Measurements from ENCODE around the gene ACOT13. TPM values are rescaled to one million over a fixed set of nuclear protein-coding genes. Genes with fewer than 3 reads are reported as not detected.
"Not testable (repeated sequence)": the region's sequence is repeated elsewhere in the genome, so short reads cannot be mapped to it uniquely, and the experiment has no call there.

ACOT13 gene
- polyA plus RNA-seq, 2 of the 4 experiments (the other 2 are of a cell fraction) = 22.9 to 87.7 TPM

DNA sequence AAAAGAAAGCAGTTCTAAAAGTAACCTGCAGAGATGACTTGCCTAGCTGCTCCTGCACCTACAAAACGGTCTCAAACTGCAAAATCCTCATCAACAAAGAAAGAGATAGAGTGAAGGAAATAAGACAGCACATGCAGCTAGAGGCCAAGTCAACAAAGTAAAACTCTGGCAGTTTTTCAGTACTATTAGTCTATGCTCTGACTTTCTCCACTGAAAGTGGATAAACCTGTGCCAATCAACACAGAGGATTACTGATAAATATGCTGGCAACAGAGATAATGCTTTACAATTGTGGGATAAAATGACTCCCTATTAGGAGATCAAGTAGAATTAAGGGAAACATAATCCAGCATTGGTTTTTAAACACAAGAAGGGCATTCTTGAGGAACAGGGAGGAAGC, 34.3 kb upstream of the ACOT13 start:
- no peak for ATAC-seq
- Histone ChIP-seq H3K4me2 (no peak overlapping the region), H3K4me3 (no peak overlapping the region), H3K4me1 (no peaks in the 10 kb centered on the region), H3K27ac (no peak overlapping the region), H3K9me3 (peaks cover 5% of the 10 kb centered on the region; the same call in 2 of the 3 replicates)
- DNase-seq (ENCODE audit: low read depth in 1 of 2, low spot score in 1 of 2) = no peak
- TF ChIP-seq ZNF302 (CRISPR knock-in tag; IDR thresholded peaks at IDR 0.05) = no peak
- TF ChIP-seq CBX2 (IDR thresholded peaks at IDR 0.05; ENCODE audit: borderline replicate concordance, low read depth) = no peak
- no peak for TF ChIP-seq JUNB (IDR thresholded peaks at IDR 0.05)
- TF ChIP-seq HOXB5 (CRISPR knock-in tag; IDR thresholded peaks at IDR 0.05) = no peak
- no peak for TF ChIP-seq MYC (IDR thresholded peaks at IDR 0.05; ENCODE audit: borderline replicate concordance, low read length)
- no peak for TF ChIP-seq RFX5 (IDR thresholded peaks at IDR 0.05)
- WGBS (ENCODE audit: missing lambda C conversion rate) = 64% methylated on average over 1 of the region's 1 CpG
- FAIRE-seq = no peak
- POLR2A ChIA-PET = no interaction called here
- CTCF ChIA-PET = no interaction called here

DNA sequence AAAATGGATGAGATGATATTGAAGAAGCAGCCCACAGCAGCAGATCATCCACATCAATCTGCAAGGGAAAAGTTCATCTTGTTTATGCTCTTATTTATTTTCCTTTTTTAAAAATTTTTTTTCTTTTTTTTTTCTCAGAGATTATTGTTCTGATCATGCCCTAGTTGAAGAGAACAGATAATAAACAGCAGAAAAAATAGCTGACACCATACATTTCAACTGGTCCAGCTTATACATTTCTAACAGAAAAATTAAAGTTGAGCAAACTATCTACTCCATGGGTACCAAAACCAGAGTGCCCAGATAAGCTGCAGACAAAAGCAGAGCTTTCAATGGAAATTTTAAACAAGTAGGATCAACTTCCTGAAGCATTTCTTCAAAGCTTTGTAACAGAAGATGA, 30.2 kb upstream of the ACOT13 start:
- ChIA-PET CTCF (interaction anchor here (1.5 to 1.8 kb wide), 2 partner anchors 14 to 56 kb away, joined by 4 read pairs; no protein-coding TSS in a partner anchor), POLR2A (no interaction called here)
- Histone ChIP-seq H3K4me1 (no peaks in the 10 kb centered on the region), H3K9me3 (peaks cover 5% of the 10 kb centered on the region; the same call in 2 of the 3 replicates), H3K4me3 (no peak overlapping the region), H3K27ac (no peak overlapping the region), H3K4me2 (no peak overlapping the region)
- TF ChIP-seq MAFK (IDR thresholded peaks at IDR 0.05; ENCODE audit: partially characterized antibody) (peak; percentile 10), HOXB5 (CRISPR knock-in tag; IDR thresholded peaks at IDR 0.05) (no peak)
- no peak for ATAC-seq
- FAIRE-seq = no peak
- DNase-seq (ENCODE audit: low read depth in 1 of 2, low spot score in 1 of 2) = no peak

DNA sequence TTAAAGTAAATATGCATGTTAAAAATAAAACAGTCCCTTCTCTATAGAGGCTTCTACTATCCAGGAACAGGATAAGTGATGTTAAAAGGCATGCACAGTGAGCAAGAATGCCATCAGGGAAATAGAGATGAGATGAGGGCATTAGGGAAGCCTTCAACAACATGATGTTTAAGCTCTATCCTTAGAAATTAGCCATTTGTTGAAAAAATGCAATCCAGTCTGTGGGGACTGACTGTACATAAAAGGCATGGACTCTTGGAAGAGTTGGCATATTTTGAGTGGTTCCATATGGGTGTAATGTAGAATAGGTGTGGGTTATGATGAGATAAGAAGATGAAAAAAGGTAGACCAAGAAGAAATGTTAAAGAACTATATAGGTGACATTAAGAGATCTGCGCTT, 26.7 kb upstream of the ACOT13 start:
- ATAC-seq = no peak
- H3K4me1 ChIP-seq = peaks cover 17% of the 10 kb centered on the region; the same call in 2 of the 3 replicates
- 96% methylated on average over 1 of the region's 1 CpG for WGBS (ENCODE audit: missing lambda C conversion rate)
- POLR2A ChIA-PET = no interaction called here
- no peak for TF ChIP-seq KDM1A (IDR thresholded peaks at IDR 0.05; ENCODE audit: low read depth)
- no peak overlapping the region for H3K4me3 ChIP-seq
- DNase-seq (ENCODE audit: low read depth in 1 of 2, low spot score in 1 of 2) = no peak
- no peak for FAIRE-seq
- CTCF ChIA-PET = no interaction called here
- no peak overlapping the region for H3K4me2 ChIP-seq
- H3K9me3 ChIP-seq = peaks cover 4% of the 10 kb centered on the region; the same call in 2 of the 3 replicates
- H3K27ac ChIP-seq = no peak overlapping the region

DNA sequence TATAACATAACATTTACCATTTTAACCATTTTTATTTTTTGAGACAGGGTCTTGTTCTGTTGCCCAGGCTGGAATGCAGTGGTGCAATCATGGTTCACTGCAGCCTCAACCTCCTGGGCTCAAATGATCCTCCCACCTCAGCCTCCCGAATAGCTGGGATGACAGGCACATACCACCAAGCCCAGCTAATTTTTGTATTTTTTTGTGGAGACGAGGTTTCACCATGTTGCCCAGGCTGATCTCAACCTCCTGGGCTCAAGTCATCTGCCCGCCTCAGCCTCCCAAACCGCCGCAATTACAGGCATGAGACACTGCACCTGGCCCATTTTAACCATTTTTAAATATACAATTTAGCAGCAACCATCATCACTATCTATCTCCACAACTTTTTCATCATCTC, 26.2 kb upstream of the ACOT13 start:
- POLR2A ChIA-PET; H3K9me3 ChIP-seq; CTCF ChIA-PET; H3K4me3 ChIP-seq; H3K4me2 ChIP-seq; DNase-seq (ENCODE audit: low read depth in 1 of 2, low spot score in 1 of 2); FAIRE-seq; H3K27ac ChIP-seq; ATAC-seq: not testable (repeated sequence)
- 92% methylated on average over 5 of the region's 5 CpGs for WGBS (ENCODE audit: missing lambda C conversion rate)
- H3K4me1 ChIP-seq = peaks cover 17% of the 10 kb centered on the region; the same call in 2 of the 3 replicates

DNA sequence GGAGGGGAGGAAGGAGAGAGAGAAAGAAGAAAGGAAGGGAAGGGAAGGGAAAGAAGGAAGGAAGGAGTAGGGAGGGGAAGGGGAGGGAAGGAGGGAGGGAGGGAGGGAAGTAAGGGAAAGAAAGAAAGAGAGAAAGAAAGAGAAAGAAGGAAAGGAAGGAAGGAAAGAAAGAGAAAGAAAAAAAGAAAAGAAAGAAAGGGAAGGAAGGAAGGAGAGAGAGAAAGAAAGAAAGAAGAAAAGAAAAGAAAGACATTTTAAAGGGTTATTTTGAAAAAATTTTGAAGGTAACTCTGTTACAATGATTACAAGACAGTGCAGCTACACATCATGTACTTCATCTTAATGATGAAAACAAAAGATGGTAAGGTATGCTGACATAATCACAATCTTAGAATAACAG, 24.8 kb upstream of the ACOT13 start:
- no peak overlapping the region for H3K27ac ChIP-seq
- ChIA-PET POLR2A (no interaction called here), CTCF (no interaction called here)
- no peak overlapping the region for H3K4me2 ChIP-seq
- H3K4me1 ChIP-seq = peaks cover 25% of the 10 kb centered on the region
- TF ChIP-seq, protein P1, sequence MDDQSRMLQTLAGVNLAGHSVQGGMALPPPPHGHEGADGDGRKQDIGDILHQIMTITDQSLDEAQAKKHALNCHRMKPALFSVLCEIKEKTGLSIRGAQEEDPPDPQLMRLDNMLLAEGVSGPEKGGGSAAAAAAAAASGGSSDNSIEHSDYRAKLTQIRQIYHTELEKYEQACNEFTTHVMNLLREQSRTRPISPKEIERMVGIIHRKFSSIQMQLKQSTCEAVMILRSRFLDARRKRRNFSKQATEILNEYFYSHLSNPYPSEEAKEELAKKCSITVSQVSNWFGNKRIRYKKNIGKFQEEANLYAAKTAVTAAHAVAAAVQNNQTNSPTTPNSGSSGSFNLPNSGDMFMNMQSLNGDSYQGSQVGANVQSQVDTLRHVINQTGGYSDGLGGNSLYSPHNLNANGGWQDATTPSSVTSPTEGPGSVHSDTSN (IDR thresholded peaks at IDR 0.05) = no peak
- TF ChIP-seq KDM1A (IDR thresholded peaks at IDR 0.05; ENCODE audit: low read depth) = no peak
- TF ChIP-seq POLR2AphosphoS2 (conservative IDR thresholded peaks at IDR 0.05; ENCODE audit: low read length) = no peak
- TF ChIP-seq CEBPB (IDR thresholded peaks at IDR 0.05) = no peak
- no peak overlapping the region for H3K4me3 ChIP-seq
- H3K9me3 ChIP-seq = no peaks in the 10 kb centered on the region
- no peak for ATAC-seq
- DNase-seq (ENCODE audit: low read depth in 1 of 2, low spot score in 1 of 2) = no peak
- no peak for FAIRE-seq

DNA sequence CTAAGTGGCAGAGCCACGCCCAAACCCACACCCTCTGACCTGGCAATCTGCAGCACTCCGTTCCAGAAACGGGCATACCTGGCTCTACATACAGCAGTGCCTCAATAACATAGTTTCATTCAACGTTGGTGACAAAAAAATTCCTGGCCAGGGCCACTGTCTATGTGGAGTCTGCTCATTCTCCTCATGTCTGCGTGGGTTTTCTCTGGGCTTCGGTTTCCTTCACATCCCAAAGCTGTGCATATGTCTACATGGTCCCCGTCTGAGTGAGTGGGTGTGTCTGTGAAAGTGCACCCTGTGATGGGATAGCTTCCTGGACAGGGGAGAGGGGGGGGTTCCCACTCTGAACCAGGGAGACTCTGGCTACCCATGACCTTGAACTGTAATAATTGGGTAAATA, 23.0 kb upstream of the ACOT13 start:
- CTCF ChIA-PET = interaction anchor here (1.2 kb wide), 1 partner anchor 63 kb away, joined by 3 read pairs; no protein-coding TSS in a partner anchor
- H3K9me3 ChIP-seq = no peaks in the 10 kb centered on the region
- peak overlapping the region; percentile 81 for H3K4me3 ChIP-seq
- WGBS (ENCODE audit: missing lambda C conversion rate) = 15% methylated on average over 7 of the region's 7 CpGs
- peak overlapping the region; percentile 13 to 51; a peak in 1 of 6 replicates for H3K27ac ChIP-seq
- peak in 1 of 2 experiments; percentile 7 for DNase-seq (ENCODE audit: low read depth in 1 of 2, low spot score in 1 of 2)
- no peak for FAIRE-seq
- POLR2A ChIA-PET = no interaction called here
- peaks cover 32% of the 10 kb centered on the region for H3K4me1 ChIP-seq
- H3K4me2 ChIP-seq = peak overlapping the region; percentile 88
- peak in 1 of 2 experiments; percentile 34; a peak in 3 of 6 replicates for ATAC-seq
- TF ChIP-seq MAFK (IDR thresholded peaks at IDR 0.05; ENCODE audit: partially characterized antibody) (no peak), MAZ (IDR thresholded peaks at IDR 0.05; ENCODE audit: borderline replicate concordance, low read depth, low read length) (no peak), BHLHE40 (IDR thresholded peaks at IDR 0.05; ENCODE audit: low read depth, low read length) (no peak), TP53 (CRISPR knock-in tag; IDR thresholded peaks at IDR 0.05) (no peak), CHD2 (IDR thresholded peaks at IDR 0.05; ENCODE audit: low read length, partially characterized antibody) (no peak), EHF (CRISPR knock-in tag; IDR thresholded peaks at IDR 0.05) (no peak), JUNB (IDR thresholded peaks at IDR 0.05) (no peak), ZC3H11A (IDR thresholded peaks at IDR 0.05) (no peak), EP300 (IDR thresholded peaks at IDR 0.05) (no peak), RAD21 (conservative IDR thresholded peaks at IDR 0.05 in 1 of 2, IDR thresholded peaks at IDR 0.05 in 1 of 2) (no peak)
- TF ChIP-seq, protein P2, sequence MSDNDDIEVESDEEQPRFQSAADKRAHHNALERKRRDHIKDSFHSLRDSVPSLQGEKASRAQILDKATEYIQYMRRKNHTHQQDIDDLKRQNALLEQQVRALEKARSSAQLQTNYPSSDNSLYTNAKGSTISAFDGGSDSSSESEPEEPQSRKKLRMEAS (IDR thresholded peaks at IDR 0.05) = no peak
- TF ChIP-seq, protein P3, sequence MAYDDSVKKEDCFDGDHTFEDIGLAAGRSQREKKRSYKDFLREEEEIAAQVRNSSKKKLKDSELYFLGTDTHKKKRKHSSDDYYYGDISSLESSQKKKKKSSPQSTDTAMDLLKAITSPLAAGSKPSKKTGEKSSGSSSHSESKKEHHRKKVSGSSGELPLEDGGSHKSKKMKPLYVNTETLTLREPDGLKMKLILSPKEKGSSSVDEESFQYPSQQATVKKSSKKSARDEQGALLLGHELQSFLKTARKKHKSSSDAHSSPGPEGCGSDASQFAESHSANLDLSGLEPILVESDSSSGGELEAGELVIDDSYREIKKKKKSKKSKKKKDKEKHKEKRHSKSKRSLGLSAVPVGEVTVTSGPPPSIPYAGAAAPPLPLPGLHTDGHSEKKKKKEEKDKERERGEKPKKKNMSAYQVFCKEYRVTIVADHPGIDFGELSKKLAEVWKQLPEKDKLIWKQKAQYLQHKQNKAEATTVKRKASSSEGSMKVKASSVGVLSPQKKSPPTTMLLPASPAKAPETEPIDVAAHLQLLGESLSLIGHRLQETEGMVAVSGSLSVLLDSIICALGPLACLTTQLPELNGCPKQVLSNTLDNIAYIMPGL (CRISPR knock-in tag; IDR thresholded peaks at IDR 0.05; ENCODE audit: borderline replicate concordance) = no peak
- TF ChIP-seq, protein P4, sequence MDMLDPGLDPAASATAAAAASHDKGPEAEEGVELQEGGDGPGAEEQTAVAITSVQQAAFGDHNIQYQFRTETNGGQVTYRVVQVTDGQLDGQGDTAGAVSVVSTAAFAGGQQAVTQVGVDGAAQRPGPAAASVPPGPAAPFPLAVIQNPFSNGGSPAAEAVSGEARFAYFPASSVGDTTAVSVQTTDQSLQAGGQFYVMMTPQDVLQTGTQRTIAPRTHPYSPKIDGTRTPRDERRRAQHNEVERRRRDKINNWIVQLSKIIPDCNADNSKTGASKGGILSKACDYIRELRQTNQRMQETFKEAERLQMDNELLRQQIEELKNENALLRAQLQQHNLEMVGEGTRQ (IDR thresholded peaks at IDR 0.05) = no peak

Measured in A549 (cell line).